HepG2 (cell line): ENCODE measurements around the gene MTHFR. TPM values are rescaled to one million over a fixed set of nuclear protein-coding genes. Genes with fewer than 3 reads are reported as not detected.

Experiments
- AHDC1 ChIP-seq: sonication (generic); formaldehyde crosslinking; IDR thresholded peaks from 2 replicates; pipeline ENCODE4 v1.5.1; 2020; ENCODE audit warnings: mild to moderate bottlenecking, missing genetic modification reagents, borderline replicate concordance
- ARNT ChIP-seq: fragments of 450-650 bp; IDR thresholded peaks from 2 replicates; pipeline ENCODE4 v1.6.1; 2017
- ATF7 ChIP-seq, 2 experiments: fragments of 450-650 bp in 1 of 2; sonication (generic) in 1 of 2; formaldehyde crosslinking in 1 of 2; IDR thresholded peaks; 2 replicates each; pipeline versions ENCODE4 v1.4.0 to v1.6.1; 2016 to 2020; ENCODE audit warnings: antibody characterized with exemption in 1 of 2, mild to moderate bottlenecking in 1 of 2, missing genetic modification reagents in 1 of 2
- GLMP ChIP-seq: sonication (generic); formaldehyde crosslinking; IDR thresholded peaks from 2 replicates; pipeline ENCODE4 v1.9.0; 2021; ENCODE audit warnings: missing genetic modification reagents, mild to moderate bottlenecking, borderline replicate concordance
- LBX2 ChIP-seq: sonication (generic); formaldehyde crosslinking; IDR thresholded peaks from 2 replicates; pipeline ENCODE4 v1.5.0; 2020; ENCODE audit warnings: missing genetic modification reagents, mild to moderate bottlenecking, borderline replicate concordance
- MXI1 ChIP-seq: IDR thresholded peaks from 3 replicates; pipeline ENCODE4 v1.6.1; 2012; ENCODE audit warnings: low read depth, low read length, inconsistent platforms, borderline replicate concordance
- NR2C2 ChIP-seq: sonication (generic); formaldehyde crosslinking; IDR thresholded peaks from 2 replicates; pipeline ENCODE4 v1.4.0; 2020; ENCODE audit warnings: missing genetic modification reagents, mild to moderate bottlenecking, moderate library complexity, borderline replicate concordance
- POLR2G ChIP-seq: fragments of 200-400 bp; formaldehyde crosslinking; IDR thresholded peaks from 2 replicates; pipeline ENCODE4 v1.6.1; 2018; ENCODE audit warnings: mild to moderate bottlenecking, low read depth, low read length, moderate library complexity
- SMAD9 ChIP-seq: sonication (generic); formaldehyde crosslinking; IDR thresholded peaks from 2 replicates; pipeline ENCODE4 v1.5.1; 2020; ENCODE audit warnings: mild to moderate bottlenecking, missing genetic modification reagents
- SMARCE1 ChIP-seq: fragments of 450-650 bp; IDR thresholded peaks from 2 replicates; pipeline ENCODE4 v1.6.1; 2017; ENCODE audit warnings: borderline replicate concordance
- SMC3 ChIP-seq: IDR thresholded peaks from 2 replicates; pipeline ENCODE4 v1.6.1; 2011; ENCODE audit warnings: low read length, improper control_type of control experiment
- THYN1 ChIP-seq: sonication (generic); formaldehyde crosslinking; IDR thresholded peaks from 2 replicates; pipeline ENCODE4 v1.8.1; 2023; ENCODE audit warnings: low read depth, mild to moderate bottlenecking, moderate library complexity, missing genetic modification reagents, borderline replicate concordance
- TOPORS ChIP-seq: sonication (generic); formaldehyde crosslinking; IDR thresholded peaks from 2 replicates; pipeline ENCODE4 v1.8.0; 2023; ENCODE audit warnings: mild to moderate bottlenecking, missing genetic modification reagents
- ZBTB44 ChIP-seq: sonication (generic); formaldehyde crosslinking; IDR thresholded peaks from 2 replicates; pipeline ENCODE4 v1.4.0; 2020; ENCODE audit warnings: missing genetic modification reagents
- ZNF136 ChIP-seq: sonication (generic); formaldehyde crosslinking; IDR thresholded peaks from 2 replicates; pipeline ENCODE4 v1.8.1; 2022; ENCODE audit warnings: low read depth, mild to moderate bottlenecking, moderate library complexity, missing genetic modification reagents
- ZNF441 ChIP-seq: sonication (generic); formaldehyde crosslinking; IDR thresholded peaks from 2 replicates; pipeline ENCODE4 v1.7.0; 2021; ENCODE audit warnings: missing genetic modification reagents, borderline replicate concordance
- ZNF569 ChIP-seq: sonication (generic); formaldehyde crosslinking; IDR thresholded peaks from 2 replicates; pipeline ENCODE4 v1.5.0; 2020; ENCODE audit warnings: mild to moderate bottlenecking, missing genetic modification reagents, moderate library complexity, borderline replicate concordance
- ZNF616 ChIP-seq: sonication (generic); formaldehyde crosslinking; IDR thresholded peaks from 2 replicates; pipeline ENCODE4 v1.5.0; 2020; ENCODE audit warnings: low read depth, mild to moderate bottlenecking, missing genetic modification reagents
- ZNF619 ChIP-seq: sonication (generic); formaldehyde crosslinking; IDR thresholded peaks from 2 replicates; pipeline ENCODE4 v1.4.0; 2020; ENCODE audit warnings: mild to moderate bottlenecking, missing genetic modification reagents
- ZNF672 ChIP-seq: sonication (generic); formaldehyde crosslinking; IDR thresholded peaks from 2 replicates; pipeline ENCODE4 v1.8.1; 2022; ENCODE audit warnings: missing genetic modification reagents
- ZNF7 ChIP-seq: IDR thresholded peaks from 2 replicates; pipeline ENCODE4 v1.6.1; 2016; ENCODE audit warnings: missing biosample characterization, missing genetic modification reagents
- ZNF709 ChIP-seq: sonication (generic); formaldehyde crosslinking; IDR thresholded peaks from 2 replicates; pipeline ENCODE4 v1.5.0; 2020; ENCODE audit warnings: mild to moderate bottlenecking, missing genetic modification reagents
- polyA plus RNA-seq, 8 experiments: library from polyadenylated mRNA; depleted of rRNA in 3 of 8; stranded (reverse) in 7 of 8; unstranded in 1 of 8; fragments of >200 nt; fragmentation: Illumina TruSeq in 4 of 8; extraction: Trizol in 4 of 8; gene quantifications; 2 replicates each; pipeline versions ENCODE4 v1.2.1 to v1.2.3, GENCODE V29; 2011 to 2016; ENCODE audit warnings: low read depth in 4 of 8, missing spikeins in 1 of 8, mixed read lengths in 1 of 8; ENCODE audit not compliant: insufficient read depth in 1 of 8
- total RNA-seq, 5 experiments: library from RNA; depleted of rRNA; stranded (reverse); fragments of >200 nt; fragmentation: Illumina TruSeq; extraction: Trizol; gene quantifications; 2 replicates each; pipeline ENCODE4 v1.2.3, GENCODE V29; 2016; ENCODE audit warnings: low read depth in 1 of 5

Gene MTHFR
- total and polyA plus RNA-seq, 2 of the 13 experiments (the other 11 are each of a cell fraction or from before 2014, with no cell fraction given) = 3.8 to 8.2 TPM

GRCh38 chr1:11777658-11778322 lies 28.0 kb downstream of the MTHFR start (continued):
- TF ChIP-seq TOPORS (CRISPR knock-in tag) (no peak), ZNF136 (no peak), SMC3 (no peak), SMARCE1 (no peak), ATF7 (IDR thresholded peaks at IDR 0.05) (no peak), ATF7 (CRISPR knock-in tag; IDR thresholded peaks at IDR 0.05) (no peak), ARNT (no peak), ZNF441 (CRISPR knock-in tag) (no peak), THYN1 (CRISPR knock-in tag) (no peak), ZNF709 (no peak), AHDC1 (CRISPR knock-in tag) (no peak), ZNF619 (CRISPR knock-in tag) (no peak), MXI1 (no peak), GLMP (CRISPR knock-in tag) (no peak), NR2C2 (CRISPR knock-in tag) (no peak), POLR2G (no peak), SMAD9 (CRISPR knock-in tag) (no peak), ZNF7 (CRISPR knock-in tag) (no peak), ZNF569 (CRISPR knock-in tag) (no peak), LBX2 (CRISPR knock-in tag) (no peak), ZNF672 (CRISPR knock-in tag) (no peak), ZBTB44 (no peak), ZNF616 (CRISPR knock-in tag) (no peak)
